GF-D8 (cell line): ENCODE measurements around the gene NTRK3.

Source experiments
- DNase-seq: peaks from one replicate; lab custom pipeline; 2025; lab: John Stamatoyannopoulos, UW

NTRK3 gene

GRCh38 chr15:88179562-88179961 lies 77.0 kb downstream of the NTRK3 start:
- no peak for DNase-seq

GRCh38 chr15:88178631-88179030 lies 77.9 kb downstream of the NTRK3 start:
- no peak for DNase-seq

GRCh38 chr15:88177451-88177850 lies 79.1 kb downstream of the NTRK3 start:
- DNase-seq = no peak

DNA sequence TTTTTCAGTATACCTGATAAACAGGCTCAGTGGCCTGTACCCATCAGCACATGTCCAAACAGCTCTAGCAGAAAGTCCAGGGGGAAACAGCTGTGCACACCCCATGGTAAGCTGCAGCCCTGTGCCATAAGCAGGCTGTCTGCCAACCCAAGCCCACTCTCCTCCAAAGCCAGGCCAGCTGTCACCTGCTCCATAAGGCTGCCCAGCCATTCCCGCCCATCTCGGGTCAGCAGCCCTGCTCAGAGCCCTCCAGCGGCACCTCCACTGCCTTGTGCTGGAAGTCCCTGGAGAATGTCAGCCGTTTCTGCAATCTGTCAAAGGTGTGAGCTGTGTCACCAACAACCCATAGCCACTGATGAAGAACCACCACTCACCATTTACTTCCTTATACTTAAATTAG lies 82.0 kb downstream of the NTRK3 start:
- no peak for DNase-seq

GRCh38 chr15:88166082-88166993 lies 90.2 kb downstream of the NTRK3 start:
- DNase-seq = no peak

DNA sequence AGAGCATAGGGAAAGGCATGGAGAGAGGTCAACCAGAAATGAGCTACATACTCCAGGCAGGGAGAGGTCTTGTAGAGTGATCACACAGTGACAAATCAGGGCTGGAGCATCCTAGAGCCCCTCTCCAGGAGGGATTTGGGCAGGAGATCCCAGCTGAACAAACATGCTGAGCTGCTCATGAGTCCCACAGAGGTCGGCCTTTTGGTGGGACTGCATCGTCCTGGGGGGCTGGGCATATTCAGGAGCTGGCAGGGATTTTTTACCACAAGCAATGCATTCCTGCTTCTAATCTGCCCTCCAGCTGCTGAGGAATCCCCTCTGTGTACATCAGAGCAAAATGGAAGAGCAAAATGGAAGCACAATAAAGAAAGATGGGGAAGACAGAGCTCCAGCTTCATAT lies 94.9 kb downstream of the NTRK3 start:
- DNase-seq = no peak

GRCh38 chr15:88155310-88155709 lies 101.2 kb downstream of the NTRK3 start:
- DNase-seq = no peak

DNA sequence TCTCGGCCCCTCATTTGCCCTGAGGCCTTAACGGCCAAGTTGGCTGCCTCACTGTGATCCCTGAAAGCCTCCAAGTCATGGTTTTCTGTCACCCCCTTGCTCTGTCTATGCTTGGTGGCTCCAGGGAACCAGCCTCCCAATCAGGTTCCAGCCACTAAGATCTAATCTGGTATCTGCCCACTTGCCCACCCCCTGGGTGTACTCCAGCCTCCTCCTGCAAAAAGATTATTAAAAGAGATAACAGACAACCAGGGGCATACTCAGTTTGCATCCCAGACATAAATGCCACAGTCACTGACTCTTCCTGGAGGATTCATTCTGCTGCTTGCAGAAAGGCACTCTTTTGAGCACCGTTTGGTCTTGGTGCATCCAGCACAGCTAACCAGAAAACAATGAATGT lies 103.9 kb downstream of the NTRK3 start:
- no peak for DNase-seq

DNA sequence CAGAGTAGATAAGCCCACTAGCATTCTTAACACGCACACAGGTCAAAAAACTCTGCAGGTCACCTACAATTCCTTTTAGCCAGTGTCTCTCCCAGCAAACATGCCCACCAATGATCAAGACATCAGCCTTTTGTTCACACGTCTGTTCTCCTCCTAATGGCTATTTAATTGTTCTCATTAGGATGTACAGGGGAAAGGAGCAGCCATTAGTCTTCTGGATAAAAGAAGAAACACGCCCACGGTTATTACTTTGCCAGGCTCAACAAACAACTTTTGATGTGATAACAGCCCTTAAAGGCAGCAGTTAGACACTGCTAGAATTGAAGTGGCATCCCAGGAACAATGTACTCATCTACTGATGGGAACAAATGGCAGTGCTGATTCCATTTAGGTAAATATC lies 108.8 kb downstream of the NTRK3 start:
- DNase-seq = no peak

DNA sequence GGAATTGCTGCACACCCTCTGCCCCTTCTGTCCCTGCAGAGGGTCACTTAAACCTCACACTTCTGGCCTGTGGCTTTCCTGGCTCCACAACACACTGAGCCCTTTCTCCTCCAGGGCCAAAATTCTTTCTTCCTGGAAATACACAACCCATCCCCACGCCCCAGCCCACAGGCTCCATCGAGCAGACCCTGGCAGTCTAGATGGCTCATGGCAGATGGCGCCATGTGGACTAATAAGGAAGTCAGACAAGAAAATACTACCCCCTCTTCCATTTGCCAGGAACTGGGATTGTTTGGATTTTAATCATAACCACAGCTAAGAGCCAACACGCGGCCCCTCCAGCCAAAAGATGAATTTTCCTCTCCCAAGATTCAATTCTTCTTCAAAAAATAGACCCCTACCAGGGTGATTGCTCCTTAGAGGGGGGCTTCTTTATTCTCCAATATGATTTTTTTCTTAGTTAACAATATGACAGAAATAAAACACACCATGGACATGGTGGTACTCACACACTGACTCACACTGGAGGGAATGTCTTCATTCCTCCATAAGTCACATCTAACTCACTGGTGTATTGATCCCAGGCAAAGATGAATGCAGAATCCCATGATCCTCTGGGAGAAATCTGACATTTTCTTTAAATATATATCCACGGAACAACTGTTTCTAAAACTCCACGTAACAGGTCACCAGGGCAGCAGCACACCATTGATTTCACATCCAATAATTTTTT lies 111.5 kb downstream of the NTRK3 start:
- no peak for DNase-seq

- no peak for DNase-seq
These were observed 114.4 kb downstream of the NTRK3 start for GRCh38 chr15:88142121-88142520.

DNA sequence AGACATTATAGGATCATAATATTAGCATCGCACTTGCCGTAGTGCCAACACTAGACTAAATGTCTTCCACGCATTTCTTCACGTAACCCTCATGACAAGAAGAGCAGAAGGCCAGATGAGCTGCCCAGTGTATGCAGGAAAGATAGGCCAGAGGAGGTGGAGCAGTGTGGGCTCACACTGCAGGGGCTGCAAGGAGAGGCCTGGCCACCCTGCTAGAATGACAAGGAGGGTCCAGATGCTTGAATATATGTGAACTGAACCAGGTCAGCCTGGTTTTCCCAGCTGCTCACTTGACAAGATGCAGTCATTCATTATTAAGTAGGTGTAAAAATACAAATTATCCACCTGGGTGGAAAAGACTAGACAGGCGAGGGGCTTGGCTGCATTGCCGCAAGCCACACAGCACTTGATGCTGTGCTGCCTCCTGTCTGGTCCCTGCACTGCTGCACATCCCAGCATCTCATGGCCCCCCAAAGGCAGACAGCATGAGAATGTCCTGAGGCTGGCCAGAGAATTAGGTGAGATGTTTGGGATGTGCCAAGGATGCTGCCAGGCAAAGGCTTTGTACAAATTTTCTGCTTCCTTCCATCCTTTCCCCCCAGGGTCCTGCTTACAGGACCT lies 115.2 kb downstream of the NTRK3 start:
- DNase-seq = no peak

DNA sequence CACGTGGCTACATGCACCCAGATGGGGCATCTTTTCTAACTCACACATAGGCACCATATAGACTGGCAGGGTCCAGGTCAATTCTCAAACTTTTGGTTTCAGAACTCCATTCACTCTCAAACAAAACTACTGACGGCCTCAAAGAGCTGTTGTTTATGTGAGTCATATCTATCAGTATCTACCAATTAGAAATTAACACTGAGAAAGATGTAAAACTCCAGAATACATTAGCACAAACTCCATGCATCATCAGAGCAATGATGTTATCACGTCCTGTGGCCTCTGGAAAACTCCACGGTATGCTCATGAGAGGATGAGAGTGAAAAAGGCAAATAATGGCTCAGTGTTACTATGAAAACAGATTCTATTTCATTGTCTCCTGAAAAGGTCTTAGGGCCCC lies 116.1 kb downstream of the NTRK3 start:
- DNase-seq = no peak

DNA sequence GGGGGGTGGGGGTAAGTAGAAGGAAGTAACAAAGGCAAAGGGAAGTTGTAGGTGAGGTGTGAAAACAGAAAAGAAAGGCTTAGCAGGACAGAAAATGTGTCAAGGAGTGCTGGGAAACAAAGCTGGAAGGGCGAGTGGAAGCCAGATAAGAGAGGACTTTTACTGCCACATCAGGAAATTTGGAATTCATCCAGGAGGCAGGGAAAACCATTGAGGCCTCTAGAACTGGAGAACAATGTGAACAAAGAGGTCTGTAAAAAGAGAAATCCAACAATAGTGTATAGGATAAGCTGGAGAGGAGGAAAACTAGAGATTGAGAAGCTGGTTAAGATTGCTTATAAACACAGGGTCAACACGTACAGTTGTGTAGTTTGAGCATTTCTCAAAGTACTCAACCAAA lies 116.6 kb downstream of the NTRK3 start:
- DNase-seq = no peak

DNA sequence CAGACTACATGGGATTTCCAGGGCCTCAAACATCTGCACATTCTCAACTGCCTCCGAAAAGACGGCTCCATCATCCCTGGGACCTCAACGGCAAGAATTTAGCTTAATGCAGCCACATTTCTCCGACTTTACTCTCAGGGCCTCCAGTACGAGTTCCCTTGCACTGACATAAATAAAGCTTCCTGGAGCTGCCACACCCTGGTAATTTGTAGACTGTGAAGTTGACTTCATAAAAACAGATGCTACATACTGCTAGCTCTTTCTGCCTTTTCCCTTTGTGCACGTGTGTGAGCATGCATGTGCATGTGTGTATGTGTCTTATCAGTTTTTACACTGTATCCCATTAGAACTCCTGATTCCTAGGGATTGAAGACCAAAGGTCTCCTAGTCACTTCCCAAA lies 122.7 kb downstream of the NTRK3 start:
- no peak for DNase-seq

- DNase-seq = no peak
These were observed 124.0 kb downstream of the NTRK3 start for GRCh38 chr15:88132499-88132898.

- DNase-seq = no peak
These were observed 124.6 kb downstream of the NTRK3 start for GRCh38 chr15:88131937-88132336.

GRCh38 chr15:88127432-88127790 lies 129.1 kb downstream of the NTRK3 start:
- DNase-seq = no peak

GRCh38 chr15:88126695-88127431 lies 129.7 kb downstream of the NTRK3 start:
- DNase-seq = no peak

DNA sequence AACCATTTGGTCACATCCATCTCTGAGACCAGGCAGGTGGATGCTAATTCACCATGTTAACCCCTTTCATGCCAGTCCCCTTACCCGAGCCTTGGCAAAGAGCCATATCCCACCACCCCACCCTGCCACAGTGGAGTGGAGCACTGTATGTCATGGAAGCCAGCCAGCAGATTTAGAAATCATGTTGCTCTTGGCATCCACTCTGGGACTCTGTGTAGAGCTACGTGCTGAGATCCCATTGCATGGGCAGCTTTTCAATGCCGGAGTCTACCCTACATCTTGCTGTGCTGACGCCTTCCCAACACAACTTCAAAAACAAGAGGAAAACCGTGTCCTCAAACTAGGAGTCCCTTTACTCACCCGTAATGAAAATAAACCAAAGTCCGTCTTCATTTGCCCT lies 131.0 kb downstream of the NTRK3 start:
- no peak for DNase-seq

DNA sequence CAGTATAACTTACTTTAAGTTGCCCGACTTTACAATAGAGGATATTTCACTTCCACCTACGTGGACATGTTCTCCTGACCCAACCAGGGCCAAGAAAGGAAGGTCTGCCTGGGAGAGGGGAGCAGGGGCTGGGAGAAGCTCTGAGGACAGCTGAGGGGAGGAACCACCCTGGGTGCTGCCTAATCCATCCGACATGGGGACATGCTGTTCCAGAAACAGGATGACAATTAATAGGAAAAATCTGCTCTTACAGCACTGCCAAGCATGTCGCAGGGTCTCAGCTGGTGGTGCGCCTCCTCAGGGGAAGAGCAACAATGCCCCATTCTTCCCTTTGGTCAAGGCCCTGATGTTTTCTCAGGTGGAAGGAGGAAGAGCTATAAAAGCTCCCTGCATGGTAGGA lies 132.3 kb downstream of the NTRK3 start:
- DNase-seq = no peak

GRCh38 chr15:88121968-88122530 lies 134.5 kb downstream of the NTRK3 start:
- DNase-seq = no peak
